GM11168 (cell line): Measurements from ENCODE around the gene DNAH11.
"Not testable (repeated sequence)": the region's sequence is repeated elsewhere in the genome, so short reads cannot be mapped to it uniquely, and the experiment has no call there.

Experiments
- in situ Hi-C: fragments of 300-500 bp; cut with MboI; formaldehyde crosslinking; loops from one replicate; pipeline ENCODE4 v1.12.0; 2022; ENCODE audit warnings: low sequenced_read_pairs; ENCODE audit not compliant: unreplicated experiment

Gene DNAH11, protein sequence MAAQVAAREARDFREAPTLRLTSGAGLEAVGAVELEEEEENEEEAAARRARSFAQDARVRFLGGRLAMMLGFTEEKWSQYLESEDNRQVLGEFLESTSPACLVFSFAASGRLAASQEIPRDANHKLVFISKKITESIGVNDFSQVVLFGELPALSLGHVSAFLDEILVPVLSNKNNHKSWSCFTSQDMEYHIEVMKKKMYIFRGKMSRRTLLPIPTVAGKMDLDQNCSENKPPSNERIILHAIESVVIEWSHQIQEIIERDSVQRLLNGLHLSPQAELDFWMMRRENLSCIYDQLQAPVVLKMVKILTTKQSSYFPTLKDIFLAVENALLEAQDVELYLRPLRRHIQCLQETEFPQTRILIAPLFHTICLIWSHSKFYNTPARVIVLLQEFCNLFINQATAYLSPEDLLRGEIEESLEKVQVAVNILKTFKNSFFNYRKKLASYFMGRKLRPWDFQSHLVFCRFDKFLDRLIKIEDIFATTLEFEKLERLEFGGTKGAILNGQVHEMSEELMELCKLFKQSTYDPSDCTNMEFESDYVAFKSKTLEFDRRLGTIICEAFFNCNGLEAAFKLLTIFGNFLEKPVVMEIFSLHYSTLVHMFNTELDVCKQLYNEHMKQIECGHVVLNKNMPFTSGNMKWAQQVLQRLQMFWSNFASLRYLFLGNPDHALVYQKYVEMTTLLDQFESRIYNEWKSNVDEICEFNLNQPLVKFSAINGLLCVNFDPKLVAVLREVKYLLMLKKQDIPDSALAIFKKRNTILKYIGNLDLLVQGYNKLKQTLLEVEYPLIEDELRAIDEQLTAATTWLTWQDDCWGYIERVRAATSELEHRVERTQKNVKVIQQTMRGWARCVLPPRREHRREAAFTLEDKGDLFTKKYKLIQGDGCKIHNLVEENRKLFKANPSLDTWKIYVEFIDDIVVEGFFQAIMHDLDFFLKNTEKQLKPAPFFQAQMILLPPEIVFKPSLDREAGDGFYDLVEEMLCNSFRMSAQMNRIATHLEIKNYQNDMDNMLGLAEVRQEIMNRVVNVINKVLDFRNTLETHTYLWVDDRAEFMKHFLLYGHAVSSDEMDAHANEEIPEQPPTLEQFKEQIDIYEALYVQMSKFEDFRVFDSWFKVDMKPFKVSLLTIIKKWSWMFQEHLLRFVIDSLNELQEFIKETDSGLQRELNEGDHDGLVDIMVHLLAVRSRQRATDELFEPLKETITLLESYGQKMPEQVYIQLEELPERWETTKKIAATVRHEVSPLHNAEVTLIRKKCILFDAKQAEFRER (N-terminal part only)

GRCh38 chr7:21542891-21543527, at the start of gene DNAH11:
TSS of gene DNAH11 (plus strand) at chr7:21543039. CDS start at chr7:21543246, 207 bp downstream.
- in situ Hi-C loops, result no loop called here

DNA sequence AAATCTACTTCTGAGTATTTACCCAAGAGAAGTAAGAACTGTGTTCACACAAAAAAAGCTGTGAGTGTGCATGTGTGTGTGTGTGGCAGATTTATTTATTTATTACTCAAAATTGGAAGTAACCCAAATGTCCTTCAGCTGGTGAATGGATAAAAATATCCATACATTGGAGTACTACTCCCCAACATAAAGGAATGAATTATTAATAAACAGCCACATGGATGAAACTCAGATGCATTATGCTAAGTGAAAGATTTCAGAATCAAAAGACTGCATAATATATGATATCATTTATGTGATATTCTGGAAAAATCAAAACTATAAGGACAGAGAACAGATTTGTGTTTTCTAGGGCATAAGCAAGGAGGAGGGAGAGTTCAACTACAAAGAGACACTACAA, 47.1 kb upstream of the DNAH11 start:
- in situ Hi-C loops, result no loop called here

DNA sequence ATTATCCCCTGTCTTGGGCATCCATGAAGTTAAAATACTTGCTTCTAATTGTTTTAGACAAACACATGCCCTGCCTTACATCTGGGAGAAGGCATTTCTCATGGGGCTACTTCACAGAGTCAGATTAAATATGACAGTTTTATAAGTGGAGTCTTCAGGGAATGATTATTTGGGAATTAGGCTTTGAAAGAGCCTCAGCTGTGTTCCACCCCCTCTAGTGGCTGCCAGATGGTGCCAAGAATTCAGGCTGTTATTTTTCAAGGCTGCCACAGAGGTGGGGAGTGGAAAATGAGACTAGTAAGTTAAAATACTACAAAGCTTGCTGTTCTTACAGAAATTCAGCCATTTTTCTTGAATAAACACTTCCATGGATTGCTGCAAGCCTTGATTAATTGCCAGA, 45.8 kb upstream of the DNAH11 start:
- in situ Hi-C loops, result no loop called here

DNA sequence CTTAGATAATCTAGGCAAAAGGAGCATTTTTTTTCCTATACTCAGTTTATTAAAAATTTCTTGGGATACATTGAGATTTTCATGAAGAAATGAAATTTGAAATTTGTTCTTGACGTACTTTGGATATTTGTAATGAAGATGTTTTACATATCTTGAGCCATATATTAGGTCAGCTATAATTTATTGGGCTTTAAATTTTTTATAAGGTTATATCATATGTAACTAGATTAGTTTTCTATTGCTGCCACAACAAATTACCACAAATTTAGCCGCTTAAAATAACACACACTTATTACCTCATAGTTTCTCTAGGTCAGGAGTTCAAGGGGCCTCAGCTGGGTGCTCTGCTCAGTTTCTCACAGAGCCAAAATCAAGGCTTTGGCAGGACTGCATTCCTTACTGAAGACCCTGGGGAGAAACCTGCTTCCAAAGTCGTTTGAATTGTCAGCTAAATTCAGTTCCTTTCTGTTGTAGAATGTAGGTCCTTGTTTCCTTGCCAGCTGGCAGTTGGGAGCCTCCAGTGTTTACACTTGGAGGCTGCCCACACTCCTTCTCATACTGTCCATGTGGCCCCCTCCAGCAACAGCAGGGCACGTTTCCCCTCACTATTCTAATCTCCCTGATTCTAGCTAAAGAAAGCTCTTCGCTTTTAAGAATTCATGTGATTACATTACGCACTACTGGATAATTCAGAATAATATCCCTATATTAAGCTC, 42.6 kb upstream of the DNAH11 start:
- in situ Hi-C loops, result no loop called here

- in situ Hi-C loops, result no loop called here
These were observed 38.8 kb upstream of the DNAH11 start for GRCh38 chr7:21504021-21504420.

DNA sequence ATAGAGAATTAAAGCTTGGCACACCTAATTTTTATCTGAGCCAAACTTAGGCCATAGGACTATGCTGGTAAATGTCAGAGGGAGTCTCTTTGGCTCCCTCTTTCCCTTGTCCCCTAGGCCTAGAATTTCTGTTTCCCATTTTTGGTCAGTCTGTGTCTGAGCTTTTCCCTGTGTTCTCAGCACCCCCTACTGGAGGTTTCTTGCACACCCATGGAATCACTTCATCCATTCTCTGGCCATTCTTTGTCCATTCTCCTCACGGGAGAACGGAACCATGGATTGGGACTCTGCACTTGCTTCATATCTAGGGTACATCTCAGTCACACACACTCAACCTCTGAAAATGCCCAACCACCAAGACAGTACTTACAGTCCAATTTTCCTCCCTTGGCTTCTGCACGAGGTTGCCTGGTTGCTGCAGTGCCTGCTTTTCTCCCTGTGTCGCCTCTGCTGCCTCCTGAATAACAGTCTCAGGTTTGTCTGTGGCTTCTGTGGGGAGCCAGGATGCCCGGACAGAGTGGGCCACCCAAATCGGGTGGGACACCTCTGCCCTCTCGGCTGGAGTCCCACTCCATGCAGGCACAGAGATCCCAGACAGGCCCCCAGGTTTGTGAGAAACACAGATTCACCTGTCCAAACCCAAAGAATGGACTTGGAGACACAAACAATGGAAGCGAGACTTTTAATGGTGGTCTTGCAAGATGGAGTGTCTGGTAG, 35.1 kb upstream of the DNAH11 start:
- in situ Hi-C loops, result no loop called here

GRCh38 chr7:21508538-21508937, 34.3 kb upstream of the DNAH11 start:
- in situ Hi-C loops, result no loop called here

DNA sequence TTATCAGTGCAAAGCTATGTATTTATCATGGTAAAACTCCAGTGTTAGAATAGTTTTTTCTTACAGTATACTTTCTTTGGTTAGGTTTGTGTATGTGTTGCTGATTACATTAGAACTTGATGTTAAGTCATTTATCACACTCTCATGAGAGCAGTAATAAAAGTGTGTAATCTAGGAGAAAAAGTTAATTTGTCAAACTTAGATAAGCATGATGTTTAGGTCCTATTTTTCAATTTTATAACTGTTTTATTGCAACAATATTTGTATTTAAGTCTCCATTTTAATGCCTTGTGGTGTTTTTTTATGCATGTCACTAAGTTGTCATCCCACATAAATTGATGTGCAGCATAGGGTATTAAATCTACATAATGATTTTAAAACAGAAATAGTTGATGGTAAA, 28.8 kb upstream of the DNAH11 start:
- in situ Hi-C loops, result no loop called here

DNA sequence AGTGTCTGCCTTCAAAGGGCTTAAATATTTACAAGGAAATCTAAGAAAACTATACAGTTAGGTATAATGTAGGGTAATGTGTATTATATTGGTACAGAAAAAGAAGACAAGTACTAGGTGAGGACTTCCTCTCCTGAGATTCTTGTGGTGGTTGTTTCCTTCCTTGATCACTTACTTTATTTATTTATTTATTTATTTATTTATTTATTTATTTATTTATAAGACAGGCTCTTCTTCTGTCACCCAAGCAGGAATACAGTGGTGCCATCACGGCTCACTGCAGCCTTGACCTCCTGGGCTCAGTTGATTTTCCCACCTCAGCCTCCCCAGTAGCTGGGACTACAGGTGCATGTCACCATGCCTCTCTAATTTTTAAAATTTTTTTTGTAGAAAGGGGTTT, 18.2 kb upstream of the DNAH11 start:
- in situ Hi-C loops, result no loop called here

- in situ Hi-C loops, result no loop called here
These were observed 16.8 kb upstream of the DNAH11 start for GRCh38 chr7:21526007-21526406.

- in situ Hi-C loops, result no loop called here
These were observed 16.4 kb upstream of the DNAH11 start for GRCh38 chr7:21526448-21526847.

- in situ Hi-C loops, result not testable (repeated sequence)
These were observed 10.4 kb upstream of the DNAH11 start for GRCh38 chr7:21532485-21532884.

GRCh38 chr7:21533646-21534045, 9.2 kb upstream of the DNAH11 start:
- in situ Hi-C loops, result not testable (repeated sequence)

DNA sequence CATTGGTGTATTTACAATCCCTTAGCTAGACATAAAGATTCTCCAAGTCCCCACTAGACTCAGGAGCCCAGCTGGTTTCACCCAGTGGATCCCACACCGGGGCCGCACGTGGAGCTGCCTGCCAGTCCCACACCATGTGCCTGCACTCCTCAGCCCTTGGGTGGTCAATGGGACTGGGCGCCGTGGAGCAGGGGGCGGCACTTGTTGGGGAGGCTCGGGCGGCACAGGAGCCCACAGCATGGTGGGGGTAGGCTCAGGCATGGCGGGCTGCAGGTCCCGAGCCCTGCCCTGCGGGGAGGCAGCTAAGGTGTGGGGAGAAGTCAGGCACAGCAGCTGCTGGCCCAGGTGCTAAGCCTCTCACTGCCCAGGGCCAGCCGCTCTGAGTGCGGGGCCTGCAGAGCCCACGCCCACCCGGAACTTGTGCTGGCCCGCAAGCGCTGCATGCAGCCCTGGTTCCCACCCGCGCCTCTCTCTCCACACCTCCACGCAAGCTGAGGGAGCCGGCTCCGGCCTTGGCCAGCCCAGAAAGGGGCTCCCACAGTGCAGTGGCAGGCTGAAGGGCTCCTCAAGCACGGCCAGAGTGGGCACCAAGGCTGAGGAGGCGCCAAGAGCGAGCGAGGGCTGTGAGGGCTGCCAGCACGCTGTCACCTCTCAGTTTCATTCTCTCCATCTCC, 6.3 kb upstream of the DNAH11 start:
- in situ Hi-C loops, result not testable (repeated sequence)

DNA sequence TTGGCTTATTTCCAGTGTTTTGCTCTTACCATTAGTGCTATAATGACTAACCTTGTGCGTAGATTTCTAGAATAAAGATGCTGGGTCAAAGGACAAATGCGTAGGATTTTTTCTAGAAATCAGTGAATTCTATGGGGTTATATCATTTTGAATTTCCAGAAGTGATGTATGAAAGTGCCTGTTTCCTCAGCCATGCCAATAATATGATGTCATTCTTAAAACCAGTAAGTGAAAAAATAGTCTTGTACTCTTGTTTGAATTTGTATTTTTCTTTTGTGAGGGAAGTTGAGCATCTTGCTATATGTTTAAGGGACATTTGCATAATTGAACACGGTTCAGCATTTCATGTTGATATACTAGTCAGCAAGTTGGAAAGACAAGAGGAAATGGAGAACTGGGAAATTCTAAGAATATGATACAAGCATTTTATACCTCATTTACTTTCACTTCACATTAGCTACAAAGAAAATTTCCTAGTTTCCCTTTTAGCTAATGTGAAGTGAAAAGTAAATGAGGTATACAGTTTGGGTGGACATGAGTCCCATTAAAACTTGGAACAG, 3.8 kb upstream of the DNAH11 start:
- in situ Hi-C loops, result no loop called here

DNA sequence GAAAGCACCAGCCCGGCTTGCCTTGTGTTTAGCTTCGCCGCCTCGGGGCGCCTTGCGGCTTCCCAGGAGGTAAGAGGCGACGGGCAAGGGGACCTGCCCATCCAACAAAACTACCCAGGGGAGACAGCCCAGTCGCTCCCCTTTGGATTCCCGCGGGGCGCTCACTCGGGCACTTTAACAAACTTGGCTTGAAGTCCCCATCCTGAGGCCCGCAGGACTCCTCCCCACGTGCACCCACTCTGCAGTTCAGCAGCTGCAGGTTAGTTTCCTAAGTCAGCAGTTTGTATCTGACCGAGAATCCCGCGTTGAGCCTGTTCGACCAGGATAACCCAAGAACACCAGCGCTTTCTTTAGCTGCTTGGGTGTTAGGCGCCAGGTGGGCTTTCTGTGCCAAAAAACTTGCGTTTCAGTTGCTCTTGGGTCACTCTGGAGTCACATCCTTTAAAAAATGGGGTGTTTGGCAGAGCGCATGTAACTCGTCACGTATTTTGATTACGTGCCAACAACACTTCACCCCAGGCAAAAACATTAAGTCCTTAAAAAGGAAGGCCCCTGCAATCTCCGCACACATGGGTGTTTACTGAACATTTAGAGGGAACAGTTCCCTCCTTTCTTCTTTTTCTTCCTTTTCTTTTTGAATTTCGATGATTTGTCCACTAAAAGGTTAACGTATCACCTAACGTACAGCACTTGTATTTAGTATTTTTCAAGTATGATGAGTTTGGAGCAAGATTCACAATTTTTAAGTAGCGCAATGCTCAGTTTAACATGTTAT, 876 bp downstream of the DNAH11 start:
- in situ Hi-C loops, result no loop called here

DNA sequence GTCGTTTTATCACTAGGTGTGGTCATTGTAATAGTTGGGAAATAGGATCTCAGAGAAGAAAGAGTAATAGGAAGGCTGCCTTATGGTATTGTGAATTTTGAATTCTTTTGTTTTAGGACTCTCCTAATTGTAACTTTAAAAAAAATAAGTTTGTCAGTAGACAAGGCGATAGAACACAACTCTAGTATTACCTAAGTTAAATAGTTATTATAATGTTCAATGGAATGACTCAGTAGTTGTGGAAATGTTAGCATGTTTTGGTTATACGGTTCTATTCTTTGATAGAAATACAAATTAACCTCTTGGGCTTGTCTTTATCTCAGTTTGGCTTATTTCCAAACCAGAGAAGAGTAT, 1.4 kb downstream of the DNAH11 start:
- in situ Hi-C loops, result no loop called here
